ENCODE data around the gene SIK1. TPM values are rescaled to one million over a fixed set of nuclear protein-coding genes. Genes with fewer than 3 reads are reported as not detected.

The SIK1 gene
- polyA plus RNA-seq, 1 experiment: 1.4 TPM

GRCh38 chr21:43367296-43367695 is 59.6 kb downstream of the SIK1 start:
- Histone ChIP-seq H3K9me3 (ENCODE audit: control insufficient read depth, insufficient read depth, low read length) (no peaks in the 10 kb centered on the region), H3K27me3 (ENCODE audit: control insufficient read depth, insufficient read depth, low read length) (peaks cover 8% of the 10 kb centered on the region), H3K4me3 (ENCODE audit: low read depth, low read length) (no peak overlapping the region), H3K27ac (ENCODE audit: low read depth, low read length) (no peak overlapping the region)
- ChIA-PET POLR2A (no interaction called here), CTCF (no interaction called here)
- no peak for DNase-seq (ENCODE audit: low read depth, low spot score)
- TF ChIP-seq CTCF (IDR thresholded peaks at IDR 0.05; ENCODE audit: low read depth, low read length): no peak

- ChIA-PET CTCF (no interaction called here), POLR2A (no interaction called here)
- TF ChIP-seq CTCF (IDR thresholded peaks at IDR 0.05; ENCODE audit: low read depth, low read length): no peak
These were observed 60.3 kb downstream of the SIK1 start for GRCh38 chr21:43366656-43367055.

GRCh38 chr21:43365611-43366426 is 61.1 kb downstream of the SIK1 start:
- no peaks in the 10 kb centered on the region for H3K9me3 ChIP-seq (ENCODE audit: control insufficient read depth, insufficient read depth, low read length)
- H3K27me3 ChIP-seq (ENCODE audit: control insufficient read depth, insufficient read depth, low read length): peaks cover 4% of the 10 kb centered on the region
- TF ChIP-seq CTCF (IDR thresholded peaks at IDR 0.05; ENCODE audit: low read depth, low read length): no peak
- H3K4me3 ChIP-seq (ENCODE audit: low read depth, low read length): no peak overlapping the region
- POLR2A ChIA-PET: no interaction called here
- CTCF ChIA-PET: no interaction called here
- no peak for DNase-seq (ENCODE audit: low read depth, low spot score)
- H3K27ac ChIP-seq (ENCODE audit: low read depth, low read length): no peak overlapping the region

More at GRCh38 chr21:43366656-43367055, 60.3 kb downstream of the SIK1 start:
- H3K27me3 ChIP-seq (ENCODE audit: control insufficient read depth, insufficient read depth, low read length): peaks cover 6% of the 10 kb centered on the region
- H3K27ac ChIP-seq (ENCODE audit: low read depth, low read length): no peak overlapping the region
- no peak overlapping the region for H3K4me3 ChIP-seq (ENCODE audit: low read depth, low read length)
- no peaks in the 10 kb centered on the region for H3K9me3 ChIP-seq (ENCODE audit: control insufficient read depth, insufficient read depth, low read length)
- DNase-seq (ENCODE audit: low read depth, low spot score): no peak

GRCh38 chr21:43364851-43365424 is 62.0 kb downstream of the SIK1 start:
- no peak overlapping the region for H3K4me3 ChIP-seq (ENCODE audit: low read depth, low read length)
- H3K27me3 ChIP-seq (ENCODE audit: control insufficient read depth, insufficient read depth, low read length): peaks cover 4% of the 10 kb centered on the region
- POLR2A ChIA-PET: no interaction called here
- TF ChIP-seq CTCF (IDR thresholded peaks at IDR 0.05; ENCODE audit: low read depth, low read length): no peak
- H3K27ac ChIP-seq (ENCODE audit: low read depth, low read length): no peak overlapping the region
- CTCF ChIA-PET: no interaction called here
- no peak for DNase-seq (ENCODE audit: low read depth, low spot score)
- H3K9me3 ChIP-seq (ENCODE audit: control insufficient read depth, insufficient read depth, low read length): no peaks in the 10 kb centered on the region

Other genes starting within 250 kb of the SIK1 start
- gene HSF2BP, start 232.4 kb upstream of the SIK1 start, polyA plus RNA-seq (2011; rRNA removed): 1.0 and 1.1 TPM in 2 replicates
- 15.4 and 17.4 TPM in 2 replicates for gene RRP1B, start 232.4 kb upstream of the SIK1 start, polyA plus RNA-seq (2011; rRNA removed)